Measurements from ENCODE around the gene ATP6V1C2. TPM values are rescaled to one million over a fixed set of nuclear protein-coding genes. Genes with fewer than 3 reads are reported as not detected.

Gene ATP6V1C2
- total RNA-seq, 1 experiment from 2014 or later, result 0.40 TPM

- intact Hi-C loops (cut with micrococcal nuclease), result loop anchor here (10.0 kb wide), 1 partner anchor 103 kb away; the partner anchor contains the start of gene PDIA6
- H3K4me3 ChIP-seq (ENCODE audit: low read length), result no peak overlapping the region
- ChIA-PET POLR2A (ENCODE audit: unreplicated experiment) (no interaction called here), CTCF (no interaction called here)
- H4K20me1 ChIP-seq (ENCODE audit: low read length), result no peaks in the 10 kb centered on the region
- no peaks in the 10 kb centered on the region for H3K9me3 ChIP-seq (ENCODE audit: low read length)
- H3K79me2 ChIP-seq (ENCODE audit: low read length), result no peaks in the 10 kb centered on the region
- ATAC-seq, result no peak
- TF ChIP-seq CTCF (conservative IDR thresholded peaks at IDR 0.05; ENCODE audit: low read depth, low read length) (no peak), EZH2 (IDR thresholded peaks at IDR 0.05; ENCODE audit: low read length, unreplicated experiment) (no peak), EZH2phosphoT487 (IDR thresholded peaks at IDR 0.05; ENCODE audit: borderline replicate concordance, low read length) (no peak)
- BruUV-seq (replicated peaks), result no TSS peak
- H3K4me1 ChIP-seq (ENCODE audit: insufficient read depth, low read length), result peaks cover 10% of the 10 kb centered on the region
- H3F3A ChIP-seq (ENCODE audit: low read length, unreplicated experiment), result no peaks in the 10 kb centered on the region
- no peaks in the 10 kb centered on the region for H3K36me3 ChIP-seq (ENCODE audit: low read depth, low read length)
- no peak overlapping the region for H3K9ac ChIP-seq (ENCODE audit: low read length)
- no peaks in the 10 kb centered on the region for H3K9me2 ChIP-seq (replicated peaks; ENCODE audit: low read length)
- H3K4me2 ChIP-seq (ENCODE audit: low read length), result no peak overlapping the region
- no peaks in the 10 kb centered on the region for H3K27me3 ChIP-seq (ENCODE audit: low read length)
- no peak for DNase-seq
- H3K27ac ChIP-seq (ENCODE audit: low read length), result no peak overlapping the region
- H2AFZ ChIP-seq (ENCODE audit: low read length), result no peak overlapping the region
These were observed 9.1 kb upstream of the ATP6V1C2 start for GRCh38 chr2:10712185-10712809.

GRCh38 chr2:10716581-10716980 lies 4.8 kb upstream of the ATP6V1C2 start:
- POLR2A ChIA-PET (ENCODE audit: unreplicated experiment), result interaction anchor here (0.6 kb wide), 1 partner anchor 48 kb away, joined by 3 read pairs; no protein-coding TSS in a partner anchor
- H2AFZ ChIP-seq (ENCODE audit: low read length), result no peak overlapping the region

More at GRCh38 chr2:10716581-10716980, 4.8 kb upstream of the ATP6V1C2 start:
- intact Hi-C loops (cut with micrococcal nuclease), result loop anchor here (5.0 to 10.0 kb wide), 3 partner anchors 41 to 416 kb away; partner anchors contain the start of gene PDIA6
- Histone ChIP-seq H3K27ac (ENCODE audit: low read length) (no peak overlapping the region), H3K27me3 (ENCODE audit: low read length) (peaks cover 11% of the 10 kb centered on the region), H3K9me2 (replicated peaks; ENCODE audit: low read length) (no peaks in the 10 kb centered on the region), H3K79me2 (ENCODE audit: low read length) (no peaks in the 10 kb centered on the region), H3K36me3 (ENCODE audit: low read depth, low read length) (no peaks in the 10 kb centered on the region), H3K4me2 (ENCODE audit: low read length) (0 out of 2 replicates have a peak overlapping the region, but pooled peaks have one; percentile 71), H3F3A (ENCODE audit: low read length, unreplicated experiment) (peaks cover 6% of the 10 kb centered on the region), H3K4me1 (ENCODE audit: insufficient read depth, low read length) (peaks cover 37% of the 10 kb centered on the region), H3K9me3 (ENCODE audit: low read length) (no peaks in the 10 kb centered on the region), H3K9ac (ENCODE audit: low read length) (no peak overlapping the region), H3K4me3 (ENCODE audit: low read length) (no peak overlapping the region), H4K20me1 (ENCODE audit: low read length) (no peaks in the 10 kb centered on the region)
- BruUV-seq (replicated peaks), result no TSS peak
- TF ChIP-seq CTCF (conservative IDR thresholded peaks at IDR 0.05; ENCODE audit: low read depth, low read length), result no peak
- no peak for TF ChIP-seq EZH2phosphoT487 (IDR thresholded peaks at IDR 0.05; ENCODE audit: borderline replicate concordance, low read length)
- TF ChIP-seq EZH2 (IDR thresholded peaks at IDR 0.05; ENCODE audit: low read length, unreplicated experiment), result no peak
- no peak for ATAC-seq
- CTCF ChIA-PET, result no interaction called here
- DNase-seq, result no peak
